Stimulated activated CD4-positive, alpha-beta T cell treated with anti-CD3 and anti-CD28 coated beads, Interleukin-1b, Interleukin-23, amount 100 ng/mL, for 24 hours (primary cell): ENCODE results near the gene CSTPP1.
"Not testable (repeated sequence)": the region's sequence is repeated elsewhere in the genome, so short reads cannot be mapped to it uniquely, and the experiment has no call there.

Experiments
- DNase-seq, 4 experiments: peaks; one replicate each; pipeline ENCODE4 v3.0.0-alpha.2; 2020; ENCODE audit warnings: low read depth in 4 of 4, low spot score in 1 of 4

Gene CSTPP1

DNA sequence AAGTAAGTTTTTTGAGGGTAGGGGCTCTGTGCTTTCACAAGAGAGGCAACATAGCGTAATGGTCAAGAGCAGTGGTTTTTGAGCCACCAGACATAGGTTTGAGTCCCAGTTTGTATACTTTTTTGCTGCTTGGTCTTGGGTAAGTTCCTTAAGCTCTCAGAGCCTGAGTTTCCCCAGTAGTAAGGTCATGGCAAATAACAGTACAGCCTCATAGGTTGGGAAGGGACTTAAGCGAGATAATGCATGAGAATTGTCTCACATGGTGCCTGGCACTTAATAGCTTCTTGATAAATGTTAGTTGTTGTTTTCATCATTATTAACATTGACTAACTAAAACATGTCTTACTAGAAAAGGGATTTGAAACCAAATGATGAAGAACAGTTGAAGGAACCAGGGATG is 157.0 kb downstream of the CSTPP1 start:
- no peak for DNase-seq

DNA sequence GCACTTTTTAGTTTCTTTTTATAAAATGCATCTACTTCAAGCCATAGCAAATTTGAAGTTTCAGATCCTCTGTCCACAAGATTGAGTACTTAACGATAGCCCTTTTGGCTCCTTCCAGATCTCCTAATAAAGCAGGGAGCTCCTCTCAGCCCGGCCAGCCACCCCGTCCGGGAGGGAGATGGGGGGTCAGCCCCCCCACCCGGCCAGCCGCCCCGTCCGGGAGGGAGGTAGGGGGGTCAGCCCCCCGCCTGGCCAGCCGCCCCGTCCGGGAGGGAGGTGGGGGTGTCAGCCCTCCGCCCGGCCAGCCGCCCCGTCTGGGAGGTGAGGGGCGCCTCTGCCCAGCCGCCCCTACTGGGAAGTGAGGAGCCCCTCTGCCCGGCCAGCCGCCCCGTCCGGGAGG is 160.3 kb downstream of the CSTPP1 start:
- not testable (repeated sequence) for DNase-seq

DNA sequence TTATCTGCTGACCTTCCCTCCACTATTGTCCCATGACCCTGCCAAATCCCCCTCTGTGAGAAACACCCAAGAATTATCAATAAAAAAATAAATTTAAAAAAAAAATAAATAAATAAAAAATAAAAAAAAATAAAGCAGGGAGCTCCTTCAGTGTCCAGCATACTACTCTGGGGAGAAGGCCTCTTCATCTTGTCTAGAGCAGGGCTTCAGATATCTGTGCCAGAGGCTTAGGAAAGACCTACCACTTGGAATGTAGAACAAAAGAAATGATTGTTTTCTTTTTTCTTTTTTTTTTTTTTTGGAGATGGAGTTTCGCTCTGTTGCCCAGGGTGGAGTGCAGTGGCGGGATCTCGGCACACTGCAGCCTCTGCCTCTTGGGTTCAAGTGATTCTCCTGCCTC is 161.7 kb downstream of the CSTPP1 start:
- not testable (repeated sequence) for DNase-seq

DNA sequence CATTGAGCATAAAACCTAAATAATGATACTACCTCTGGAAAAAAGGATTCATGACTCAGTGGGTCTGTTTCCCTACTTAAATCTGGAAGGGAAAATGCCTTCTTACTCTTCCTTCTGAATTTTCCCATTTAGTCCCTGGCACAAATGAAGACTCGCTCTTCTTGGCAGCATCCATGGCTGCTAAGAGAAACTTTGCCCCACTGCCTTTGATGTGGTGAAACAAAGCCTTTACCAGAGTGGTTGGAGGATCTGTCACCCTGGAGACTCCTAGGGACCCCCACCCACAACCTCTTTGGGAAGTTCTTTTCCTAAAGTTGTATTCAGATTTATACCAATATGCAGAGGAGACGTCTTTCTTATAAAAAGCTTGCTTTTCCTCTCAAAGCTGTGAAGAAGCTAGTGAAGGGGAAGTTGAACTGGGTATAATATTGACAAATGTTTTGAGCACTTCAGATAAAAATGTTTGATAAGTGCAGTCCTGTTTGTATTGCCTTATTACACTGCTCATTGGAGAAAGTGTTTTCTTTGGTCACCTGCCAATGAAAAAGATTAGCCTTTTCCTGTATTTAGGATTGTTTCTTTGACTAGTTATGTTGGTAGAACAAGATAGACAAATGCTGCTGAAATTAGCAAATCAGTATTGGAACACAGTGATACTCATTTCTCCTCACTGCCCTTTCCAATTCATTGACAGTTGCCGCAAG is 162.8 kb downstream of the CSTPP1 start:
- no peak for DNase-seq

DNA sequence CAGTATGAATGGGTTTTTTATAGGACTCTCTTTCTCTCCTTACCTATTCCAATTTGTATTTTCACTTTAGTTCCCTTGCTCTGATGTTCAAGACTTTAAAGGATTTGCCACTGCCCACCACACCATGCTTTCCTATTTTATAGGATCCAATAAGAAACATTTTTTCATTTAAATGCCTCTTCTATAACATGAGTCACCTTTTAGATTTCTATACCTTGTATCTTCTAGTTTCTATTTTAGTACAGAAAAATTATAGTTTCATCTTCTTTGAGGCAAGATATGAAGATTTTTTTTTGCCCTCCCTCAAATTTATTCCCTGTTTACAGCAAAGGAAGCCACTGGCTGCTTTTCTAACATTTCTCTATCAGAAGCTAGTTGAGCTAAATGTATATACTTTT is 163.4 kb downstream of the CSTPP1 start:
- no peak for DNase-seq

DNA sequence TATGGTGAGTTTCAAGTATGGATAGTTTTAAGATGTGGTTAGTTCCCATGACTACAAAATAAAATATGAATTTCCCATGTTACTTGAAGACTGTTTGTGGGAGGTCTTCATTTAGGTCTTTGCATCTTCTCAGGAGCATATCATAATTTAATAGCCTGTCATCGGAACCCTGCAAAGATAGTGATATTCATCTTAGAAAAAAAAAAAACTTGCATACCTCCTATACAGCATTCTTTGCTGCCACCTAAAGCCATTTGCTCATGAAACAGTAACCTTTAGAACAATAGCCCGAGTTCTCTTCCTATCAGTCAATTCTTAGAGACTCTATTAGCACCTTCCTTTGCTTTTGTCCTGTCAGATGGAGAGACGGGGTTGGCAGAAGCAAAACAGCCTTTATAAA is 164.8 kb downstream of the CSTPP1 start:
- no peak for DNase-seq

DNA sequence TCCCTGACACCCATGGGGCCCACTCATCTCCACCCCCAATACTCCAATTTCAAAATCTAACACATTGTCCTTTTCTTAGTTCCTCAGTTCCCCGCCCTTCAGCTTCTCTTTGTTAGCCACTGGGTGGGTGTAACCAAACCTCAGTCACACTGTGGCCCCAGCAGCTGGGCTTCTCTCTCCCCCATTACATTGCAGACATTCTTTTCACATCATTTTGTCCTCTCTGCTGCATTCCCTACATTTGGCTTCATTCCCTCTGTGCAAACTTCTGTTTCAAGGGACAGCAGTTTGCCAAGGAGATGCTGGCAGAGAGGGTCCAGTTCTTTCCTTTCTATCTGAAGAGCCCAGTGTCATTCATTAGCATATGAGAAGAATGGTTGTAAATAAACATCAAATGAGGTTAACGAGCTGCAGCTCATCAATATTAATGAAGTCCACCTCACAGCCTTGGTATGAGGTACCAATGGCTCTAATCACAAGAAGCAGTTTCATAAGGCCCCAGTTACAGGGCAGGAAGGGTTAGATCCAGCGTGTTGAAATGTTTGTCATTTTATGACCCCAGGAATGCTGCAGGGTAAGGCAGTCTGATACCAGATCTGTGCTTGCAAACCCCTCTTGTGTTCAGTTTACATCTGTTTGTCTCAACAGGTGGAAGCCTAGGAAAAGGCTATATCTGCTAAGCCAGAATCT is 167.8 kb downstream of the CSTPP1 start:
- DNase-seq, result no peak

DNA sequence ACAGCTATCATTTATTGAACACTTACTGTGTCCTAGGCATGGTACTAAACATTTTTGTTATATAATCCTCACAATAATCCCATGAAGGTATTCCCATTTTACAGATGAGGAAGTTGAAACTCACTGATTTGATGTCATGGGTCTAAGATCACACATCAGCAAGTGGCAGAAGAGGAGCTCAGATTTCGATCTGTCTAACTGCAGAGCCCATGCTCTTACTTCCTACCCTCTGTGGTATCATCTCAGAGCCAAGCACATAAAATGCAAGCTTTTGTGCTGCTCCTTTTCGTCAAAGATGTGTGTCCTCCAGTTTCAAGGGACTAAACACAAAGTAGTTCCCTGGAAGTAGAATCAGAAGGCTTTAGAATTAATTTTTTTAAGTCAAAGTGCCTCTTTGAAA is 169.0 kb downstream of the CSTPP1 start:
- DNase-seq, result no peak

DNA sequence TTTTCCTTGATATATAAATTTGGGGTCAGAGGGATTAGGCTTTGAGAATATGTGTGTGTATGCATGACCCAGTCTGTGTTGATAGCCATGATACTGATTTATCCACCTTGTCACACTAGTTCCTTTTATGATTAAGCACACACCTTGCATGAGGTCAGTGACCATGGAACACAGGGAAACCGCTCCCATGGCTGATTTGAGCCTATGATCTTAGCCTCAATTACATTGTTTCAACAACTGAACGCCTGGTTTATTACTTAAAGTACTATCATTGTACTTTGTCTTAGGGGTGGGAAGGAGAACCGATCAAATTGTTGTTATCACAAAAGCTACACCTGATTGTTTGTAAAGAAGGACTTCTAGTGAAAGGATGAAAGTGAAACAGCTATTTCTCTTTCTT is 169.4 kb downstream of the CSTPP1 start:
- no peak for DNase-seq

DNA sequence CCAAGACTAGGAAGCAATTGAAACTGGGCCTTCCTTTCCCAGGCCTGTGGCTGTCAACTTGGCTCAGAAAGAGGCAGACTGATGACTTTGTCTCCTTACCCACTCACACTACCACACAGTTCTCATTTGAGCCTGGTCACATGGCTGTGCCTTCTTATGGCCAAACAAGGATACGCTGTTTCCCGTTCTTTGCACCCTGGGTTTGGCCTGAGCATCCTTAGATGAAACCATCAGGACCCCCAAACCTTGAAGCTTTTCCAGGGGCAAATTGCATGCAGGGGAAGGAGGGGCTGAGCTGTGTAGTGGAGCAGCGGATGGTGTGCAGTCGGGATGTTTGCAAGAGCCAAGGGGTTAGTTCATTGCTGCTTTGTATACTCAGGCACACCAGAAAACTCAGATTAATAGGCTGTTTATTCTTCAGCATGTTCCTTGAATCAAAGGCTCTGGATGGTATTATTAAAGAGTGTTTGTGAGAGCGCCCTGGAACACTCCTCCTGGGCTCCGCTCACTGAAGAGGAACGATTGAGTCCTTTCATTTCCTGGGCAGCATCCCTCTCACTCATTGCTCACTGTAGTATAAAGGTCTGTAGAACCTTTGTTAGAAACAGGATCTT is 170.3 kb downstream of the CSTPP1 start:
- no peak for DNase-seq

DNA sequence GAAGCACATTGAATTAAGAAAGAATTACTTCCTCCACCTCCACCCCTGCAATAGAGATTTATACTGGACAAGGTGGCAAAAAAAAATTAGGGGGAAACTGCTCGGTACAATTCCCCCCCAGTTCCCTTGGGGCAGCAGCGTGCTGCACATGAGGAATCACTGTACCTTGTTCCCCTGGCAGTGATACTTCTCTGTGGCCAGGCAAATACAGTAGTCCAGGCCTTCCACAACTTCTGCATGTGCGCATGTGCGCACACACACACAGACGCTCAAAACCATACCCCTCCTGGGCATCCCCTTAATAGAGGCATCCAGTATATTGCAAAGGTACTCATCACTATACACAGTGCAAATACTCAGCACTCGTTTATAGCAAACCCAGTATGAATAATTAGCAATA is 171.2 kb downstream of the CSTPP1 start:
- DNase-seq, result no peak

DNA sequence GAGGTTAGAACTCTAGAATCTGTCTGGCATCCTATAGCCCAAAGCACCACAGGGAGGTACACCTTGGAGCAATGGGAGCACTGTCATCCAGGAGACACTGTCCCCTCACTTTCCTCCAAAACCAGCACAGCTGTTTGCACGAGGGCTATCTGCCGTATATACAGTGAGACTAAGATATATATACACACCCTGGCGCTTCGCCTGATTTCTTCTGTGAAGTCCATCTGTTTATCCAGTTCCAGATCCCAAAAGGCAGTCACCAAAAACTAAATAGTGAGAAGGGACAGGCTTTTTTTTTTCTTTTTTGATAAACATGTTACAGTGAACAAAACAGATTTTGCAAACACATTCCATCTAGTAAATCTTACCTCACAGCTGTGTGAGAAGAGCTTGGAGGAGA is 171.7 kb downstream of the CSTPP1 start:
- no peak for DNase-seq

DNA sequence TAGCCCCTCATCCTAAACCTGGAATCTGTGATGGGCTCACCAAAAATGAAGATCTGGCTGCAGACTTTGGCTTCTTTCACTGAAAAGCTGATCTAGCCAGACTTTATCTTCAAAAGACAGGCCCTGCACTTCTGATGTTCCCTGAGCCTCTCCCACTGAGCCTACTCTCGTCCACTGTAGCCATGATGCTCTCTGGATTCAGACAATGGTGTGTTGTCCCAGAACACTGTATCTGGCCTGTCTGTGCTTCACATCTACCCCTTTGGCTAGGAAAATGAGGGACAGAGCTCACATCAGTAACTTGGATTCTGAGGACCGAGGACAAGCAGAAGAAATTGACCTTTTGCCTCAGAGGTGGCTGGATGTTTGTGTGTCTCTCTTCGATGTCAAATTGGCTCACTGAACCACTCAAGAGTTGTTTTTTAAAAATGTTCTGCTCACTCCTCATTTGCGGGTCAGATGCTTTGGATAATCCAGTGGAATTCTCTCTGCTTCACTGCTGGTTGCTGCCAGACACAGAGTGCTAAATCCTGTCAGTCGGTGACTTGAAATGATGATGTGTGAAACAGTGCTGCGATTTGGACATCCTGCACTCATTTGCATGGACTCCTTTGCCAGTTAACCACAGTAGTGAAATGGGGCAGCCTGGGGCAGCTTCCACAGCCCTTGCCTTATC is 172.6 kb downstream of the CSTPP1 start:
- no peak for DNase-seq

DNA sequence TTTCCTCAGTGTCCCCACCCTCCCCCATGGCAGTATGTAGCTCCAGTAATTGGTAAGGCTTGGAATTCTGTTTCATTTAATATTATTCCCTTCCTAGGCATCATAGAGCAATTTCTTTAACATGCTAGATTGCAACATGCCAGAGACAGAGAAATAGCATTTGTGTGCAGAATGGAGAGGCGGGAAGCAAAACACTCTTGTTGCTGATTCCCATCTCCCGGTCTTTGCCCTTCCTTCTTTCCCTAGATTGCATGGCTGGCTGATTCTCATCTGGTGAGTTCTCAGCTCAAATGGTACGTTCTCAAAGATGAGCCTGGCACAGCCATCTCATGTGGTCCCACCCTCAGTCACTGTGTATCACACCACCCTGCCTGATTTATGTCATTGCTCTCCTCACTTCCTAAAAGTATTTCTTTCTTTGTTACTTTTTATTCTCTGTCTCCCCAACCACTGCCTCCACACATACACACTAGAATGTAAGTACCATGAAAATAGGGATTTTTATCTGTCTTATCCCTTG is 173.2 kb downstream of the CSTPP1 start:
- no peak for DNase-seq

DNA sequence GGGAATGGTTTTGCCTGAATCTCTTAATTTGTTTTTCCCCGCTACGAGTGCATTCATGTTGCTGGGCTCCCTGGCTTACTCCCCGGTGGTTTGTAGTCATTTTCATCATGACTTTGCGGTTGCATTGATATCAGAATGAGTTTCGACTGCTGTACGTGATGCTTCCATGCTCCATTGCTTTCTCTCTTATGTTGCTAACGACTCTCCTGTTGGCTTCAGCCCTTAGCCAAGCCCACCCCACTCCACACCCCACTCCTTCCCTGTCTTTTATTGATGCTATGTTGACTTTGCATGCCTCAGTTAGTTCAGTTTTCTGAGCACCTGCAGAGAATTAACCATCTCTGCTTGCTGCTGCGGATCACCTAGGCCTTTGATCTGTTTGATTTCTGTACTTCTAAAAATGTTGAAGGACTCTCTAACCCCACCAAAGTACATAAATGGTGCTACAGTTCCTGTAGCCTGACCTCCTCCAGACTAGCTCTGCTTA is 174.8 kb downstream of the CSTPP1 start:
- DNase-seq, result no peak

DNA sequence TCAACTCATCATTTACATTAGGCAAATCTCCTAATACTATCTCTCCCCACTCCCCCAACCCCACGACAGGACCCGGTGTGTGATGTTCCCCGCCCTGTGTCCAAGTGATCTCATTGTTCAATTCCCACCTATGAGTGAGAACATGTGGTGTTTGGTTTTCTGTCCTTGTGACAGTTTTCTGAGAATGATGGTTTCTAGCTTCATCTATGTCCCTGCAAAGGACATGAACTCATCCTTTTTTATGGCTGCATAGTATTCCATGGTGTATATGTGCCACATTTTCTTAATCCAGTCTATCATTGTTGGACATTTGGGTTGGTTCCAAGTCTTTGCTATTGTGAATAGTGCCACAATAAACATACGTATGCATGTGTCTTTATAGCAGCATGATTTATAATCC is 176.4 kb downstream of the CSTPP1 start:
- DNase-seq, result not testable (repeated sequence)

DNA sequence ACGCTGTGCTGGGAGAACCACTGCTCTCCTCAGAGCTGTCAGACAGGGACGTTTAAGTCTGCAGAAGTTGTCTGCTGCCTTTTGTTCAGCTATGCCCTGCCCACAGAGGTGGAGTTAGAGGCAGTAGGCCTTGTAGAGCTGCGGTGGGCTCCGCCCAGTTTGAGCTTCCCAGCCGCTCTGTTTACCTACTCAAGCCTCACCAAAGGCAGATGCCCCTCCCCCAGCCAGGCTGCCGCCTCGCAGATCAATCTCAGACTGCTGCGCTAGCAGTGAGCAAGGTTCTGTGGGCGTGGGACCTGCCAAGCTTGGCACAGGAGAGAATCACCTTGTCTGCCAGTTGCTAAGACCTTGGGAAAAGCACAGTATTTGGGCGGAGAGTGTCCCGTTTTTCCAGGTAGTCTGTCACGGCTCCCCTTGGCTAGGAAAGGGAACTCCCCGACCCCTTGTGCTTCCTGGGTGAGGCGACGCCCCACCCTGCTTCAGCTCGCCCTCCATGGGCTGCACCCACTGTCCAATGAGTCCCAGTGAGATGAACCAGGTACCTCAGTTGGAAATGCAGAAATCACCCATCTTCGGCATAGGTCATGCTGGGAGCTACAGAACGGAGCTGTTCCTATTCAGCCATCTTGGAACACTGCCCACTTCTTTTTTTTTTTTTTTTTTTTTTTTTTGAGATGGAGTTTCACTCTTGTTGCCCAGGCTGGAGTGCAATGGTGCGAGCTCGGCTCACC is 182.6 kb downstream of the CSTPP1 start:
- DNase-seq, result peak; percentile 2 to 40 (median 24)

DNA sequence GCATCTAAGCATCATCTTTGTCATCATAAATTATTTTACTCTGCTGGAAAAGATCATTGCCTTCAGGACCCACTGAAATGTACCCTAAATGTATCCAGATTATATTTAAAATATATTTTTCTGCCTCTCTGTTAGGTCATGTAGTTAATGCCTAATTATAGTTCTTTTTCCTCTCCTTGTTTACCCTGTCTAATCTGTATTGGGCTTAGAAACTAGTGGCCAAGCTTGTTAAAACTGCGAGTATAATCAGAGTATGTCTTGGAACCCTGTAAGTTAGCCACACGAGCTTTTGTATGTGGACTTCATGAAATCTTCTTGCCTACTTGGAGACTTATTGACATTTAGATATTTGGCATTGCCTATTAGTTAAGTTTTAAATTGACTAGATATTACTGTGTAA is 184.5 kb downstream of the CSTPP1 start:
- DNase-seq, result no peak

DNA sequence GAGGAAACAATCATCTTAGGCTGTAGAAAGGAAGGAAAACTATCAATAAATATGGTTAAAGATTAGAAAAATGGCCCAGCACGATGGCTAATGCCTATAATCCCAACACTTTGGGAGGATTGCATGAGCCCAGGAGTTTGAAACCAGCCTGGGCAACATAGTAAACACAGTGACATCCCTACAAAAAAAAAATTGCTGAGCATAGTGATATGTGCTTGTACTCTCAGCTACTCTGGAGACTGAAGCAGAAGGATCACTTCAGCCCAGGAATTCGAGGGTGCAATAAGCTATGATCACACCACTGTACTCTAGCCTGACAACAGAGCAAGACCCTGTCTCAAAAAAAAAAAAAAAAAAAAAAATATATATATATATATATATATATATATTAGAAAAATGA is 185.2 kb downstream of the CSTPP1 start:
- DNase-seq, result no peak

DNA sequence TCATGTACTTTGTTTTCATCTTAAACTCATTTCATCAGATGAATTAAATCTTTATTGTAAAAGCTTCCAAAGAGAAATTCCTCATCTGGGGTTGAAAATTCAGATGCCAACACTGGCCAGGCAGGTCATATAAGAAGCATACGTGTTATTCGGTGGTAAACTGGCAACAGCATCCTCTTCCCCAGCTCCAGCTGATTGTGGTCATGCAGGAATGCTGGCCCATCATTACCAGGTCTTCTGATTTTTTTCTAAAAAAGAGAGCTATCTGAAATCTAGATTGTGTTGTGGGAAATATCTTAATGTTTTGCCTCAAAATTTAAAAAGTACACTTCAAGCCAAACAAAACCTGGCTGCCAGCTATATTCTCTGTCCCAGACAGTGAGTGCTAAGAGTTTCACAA is 186.5 kb downstream of the CSTPP1 start:
- DNase-seq, result no peak

DNA sequence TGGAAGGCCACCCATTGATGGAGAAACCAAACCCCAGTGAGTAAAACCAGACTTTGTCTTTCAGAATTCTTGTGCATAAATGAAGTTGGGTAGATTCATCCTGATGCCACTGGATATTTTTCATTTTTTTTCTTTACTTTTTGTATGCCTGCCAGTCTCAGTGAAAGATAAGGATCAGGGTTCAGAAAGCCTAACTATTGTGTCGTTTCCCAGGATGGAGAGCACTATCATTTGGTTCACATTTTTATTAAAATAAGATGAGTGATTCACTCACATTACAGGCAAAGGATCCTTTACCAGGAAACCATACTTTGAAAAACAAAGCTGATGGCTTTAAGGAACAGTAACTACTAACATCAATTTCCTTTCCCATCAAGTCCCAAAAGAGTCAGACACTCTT is 188.1 kb downstream of the CSTPP1 start:
- no peak for DNase-seq
